K562 (cell line): ENCODE measurements around the gene S100A2.

Experiments used
- MAFK ChIP-seq: IDR thresholded peaks from 2 replicates; pipeline ENCODE4 v1.6.1; 2011; ENCODE audit warnings: low read length, improper control_type of control experiment
- POLR2AphosphoS5 ChIP-seq: IDR thresholded peaks from 2 replicates; pipeline ENCODE4 v1.6.1; 2011; ENCODE audit warnings: mild to moderate bottlenecking, low read depth, low read length, moderate library complexity; ENCODE audit not compliant: control insufficient read depth, insufficient read depth
- SMARCE1 ChIP-seq: fragments of 450-650 bp; IDR thresholded peaks from 2 replicates; pipeline ENCODE4 v1.7.1; 2016; ENCODE audit warnings: mild to moderate bottlenecking
- SP1 ChIP-seq: sonication (generic); formaldehyde crosslinking; IDR thresholded peaks from 2 replicates; pipeline ENCODE4 v1.8.1; 2022; ENCODE audit warnings: mild to moderate bottlenecking, missing genetic modification reagents
- TAF1 ChIP-seq: IDR thresholded peaks from 2 replicates; pipeline ENCODE4 v1.6.1; 2011; ENCODE audit warnings: mild to moderate bottlenecking, low read length, moderate library complexity; ENCODE audit not compliant: insufficient read depth, control insufficient read depth, severe bottlenecking; ENCODE audit errors: extremely low read depth
- THRAP3 ChIP-seq: fragments of 450-650 bp; IDR thresholded peaks from 2 replicates; pipeline ENCODE4 v1.6.1; 2016; ENCODE audit warnings: mild to moderate bottlenecking, inconsistent platforms, borderline replicate concordance
- TF ChIP-seq, protein P1 (sequence below): fragments of 450-650 bp; conservative IDR thresholded peaks from 2 replicates; pipeline ENCODE4 v1.6.1; 2016; ENCODE audit warnings: missing genetic modification characterization, low read depth, mild to moderate bottlenecking, missing compliant biosample characterization, moderate library complexity
- TF ChIP-seq, protein P2 (sequence below): fragments of 250-450 bp; sonication (Bioruptor Pico); IDR thresholded peaks from 2 replicates; pipeline ENCODE4 v1.8.0; 2021; ENCODE audit warnings: borderline replicate concordance, mild to moderate bottlenecking, moderate library complexity; ENCODE audit not compliant: poor library complexity, severe bottlenecking
- TF ChIP-seq, protein P3 (sequence below), 3 experiments: IDR thresholded peaks in 2 of 3; conservative IDR thresholded peaks in 1 of 3; 2 replicates each; pipeline ENCODE4 v1.5.1; 2011 to 2012; ENCODE audit warnings: low read length in 3 of 3, mild to moderate bottlenecking in 3 of 3, control low read depth in 2 of 3, improper control_type of control experiment in 1 of 3, inconsistent platforms in 1 of 3, low read depth in 1 of 3, mixed read lengths in 1 of 3, moderate library complexity in 1 of 3; ENCODE audit not compliant: insufficient read depth in 2 of 3
- TF ChIP-seq, protein P4 (sequence below): fragments of 250-450 bp; sonication (Bioruptor Pico); IDR thresholded peaks from 2 replicates; pipeline ENCODE4 v1.8.0; 2022; ENCODE audit warnings: moderate library complexity, mild to moderate bottlenecking, inconsistent platforms

DNA sequence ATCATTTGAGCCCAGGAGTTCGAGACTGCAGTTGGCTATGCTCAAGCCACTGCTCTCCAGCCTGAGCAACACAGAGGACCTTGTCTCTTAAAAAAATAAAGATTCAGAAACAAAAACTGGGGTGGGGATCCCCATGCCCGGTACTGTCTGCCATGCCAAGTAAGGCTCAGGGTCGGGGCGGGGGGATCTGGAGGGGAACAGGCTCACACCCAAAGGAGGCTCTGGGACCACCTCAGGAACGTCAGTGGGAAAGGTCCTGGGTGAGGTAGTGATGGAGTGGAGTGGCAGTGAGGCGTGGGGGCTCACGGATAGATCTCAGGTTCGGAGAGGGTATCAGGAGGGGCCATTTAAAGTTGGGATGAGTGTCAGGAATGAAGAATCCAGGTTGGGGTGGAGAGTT, 19.3 kb downstream of the S100A2 start:
- TF ChIP-seq, protein P1, sequence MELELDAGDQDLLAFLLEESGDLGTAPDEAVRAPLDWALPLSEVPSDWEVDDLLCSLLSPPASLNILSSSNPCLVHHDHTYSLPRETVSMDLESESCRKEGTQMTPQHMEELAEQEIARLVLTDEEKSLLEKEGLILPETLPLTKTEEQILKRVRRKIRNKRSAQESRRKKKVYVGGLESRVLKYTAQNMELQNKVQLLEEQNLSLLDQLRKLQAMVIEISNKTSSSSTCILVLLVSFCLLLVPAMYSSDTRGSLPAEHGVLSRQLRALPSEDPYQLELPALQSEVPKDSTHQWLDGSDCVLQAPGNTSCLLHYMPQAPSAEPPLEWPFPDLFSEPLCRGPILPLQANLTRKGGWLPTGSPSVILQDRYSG (tag): no peak
- TF ChIP-seq, protein P2, sequence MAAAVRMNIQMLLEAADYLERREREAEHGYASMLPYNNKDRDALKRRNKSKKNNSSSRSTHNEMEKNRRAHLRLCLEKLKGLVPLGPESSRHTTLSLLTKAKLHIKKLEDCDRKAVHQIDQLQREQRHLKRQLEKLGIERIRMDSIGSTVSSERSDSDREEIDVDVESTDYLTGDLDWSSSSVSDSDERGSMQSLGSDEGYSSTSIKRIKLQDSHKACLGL (CRISPR knock-in tag): no peak
- TF ChIP-seq, protein P3, sequence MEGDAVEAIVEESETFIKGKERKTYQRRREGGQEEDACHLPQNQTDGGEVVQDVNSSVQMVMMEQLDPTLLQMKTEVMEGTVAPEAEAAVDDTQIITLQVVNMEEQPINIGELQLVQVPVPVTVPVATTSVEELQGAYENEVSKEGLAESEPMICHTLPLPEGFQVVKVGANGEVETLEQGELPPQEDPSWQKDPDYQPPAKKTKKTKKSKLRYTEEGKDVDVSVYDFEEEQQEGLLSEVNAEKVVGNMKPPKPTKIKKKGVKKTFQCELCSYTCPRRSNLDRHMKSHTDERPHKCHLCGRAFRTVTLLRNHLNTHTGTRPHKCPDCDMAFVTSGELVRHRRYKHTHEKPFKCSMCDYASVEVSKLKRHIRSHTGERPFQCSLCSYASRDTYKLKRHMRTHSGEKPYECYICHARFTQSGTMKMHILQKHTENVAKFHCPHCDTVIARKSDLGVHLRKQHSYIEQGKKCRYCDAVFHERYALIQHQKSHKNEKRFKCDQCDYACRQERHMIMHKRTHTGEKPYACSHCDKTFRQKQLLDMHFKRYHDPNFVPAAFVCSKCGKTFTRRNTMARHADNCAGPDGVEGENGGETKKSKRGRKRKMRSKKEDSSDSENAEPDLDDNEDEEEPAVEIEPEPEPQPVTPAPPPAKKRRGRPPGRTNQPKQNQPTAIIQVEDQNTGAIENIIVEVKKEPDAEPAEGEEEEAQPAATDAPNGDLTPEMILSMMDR (IDR thresholded peaks at IDR 0.05 in 2 of 3, conservative IDR thresholded peaks at IDR 0.05 in 1 of 3; ENCODE audit: insufficient read depth in 2 of 3, low read depth in 1 of 3, low read length in 3 of 3): no peak
- no peak for TF ChIP-seq SMARCE1
- TF ChIP-seq SP1 (CRISPR knock-in tag): no peak
- no peak for TF ChIP-seq THRAP3
- TF ChIP-seq TAF1: no peak
- no peak for TF ChIP-seq MAFK
- TF ChIP-seq, protein P4, sequence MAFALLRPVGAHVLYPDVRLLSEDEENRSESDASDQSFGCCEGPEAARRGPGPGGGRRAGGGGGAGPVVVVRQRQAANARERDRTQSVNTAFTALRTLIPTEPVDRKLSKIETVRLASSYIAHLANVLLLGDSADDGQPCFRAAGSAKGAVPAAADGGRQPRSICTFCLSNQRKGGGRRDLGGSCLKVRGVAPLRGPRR: no peak
- TF ChIP-seq POLR2AphosphoS5: no peak
